HG03520 (cell line): ENCODE measurements around the gene MARK2.

Experiments
- ATAC-seq: cut with Tn5 transposase; IDR thresholded peaks from one replicate; pipeline ENCODE4 v1.9.1; 2021; ENCODE audit warnings: mild to moderate bottlenecking, moderate library complexity; ENCODE audit not compliant: unreplicated experiment

Gene MARK2

DNA sequence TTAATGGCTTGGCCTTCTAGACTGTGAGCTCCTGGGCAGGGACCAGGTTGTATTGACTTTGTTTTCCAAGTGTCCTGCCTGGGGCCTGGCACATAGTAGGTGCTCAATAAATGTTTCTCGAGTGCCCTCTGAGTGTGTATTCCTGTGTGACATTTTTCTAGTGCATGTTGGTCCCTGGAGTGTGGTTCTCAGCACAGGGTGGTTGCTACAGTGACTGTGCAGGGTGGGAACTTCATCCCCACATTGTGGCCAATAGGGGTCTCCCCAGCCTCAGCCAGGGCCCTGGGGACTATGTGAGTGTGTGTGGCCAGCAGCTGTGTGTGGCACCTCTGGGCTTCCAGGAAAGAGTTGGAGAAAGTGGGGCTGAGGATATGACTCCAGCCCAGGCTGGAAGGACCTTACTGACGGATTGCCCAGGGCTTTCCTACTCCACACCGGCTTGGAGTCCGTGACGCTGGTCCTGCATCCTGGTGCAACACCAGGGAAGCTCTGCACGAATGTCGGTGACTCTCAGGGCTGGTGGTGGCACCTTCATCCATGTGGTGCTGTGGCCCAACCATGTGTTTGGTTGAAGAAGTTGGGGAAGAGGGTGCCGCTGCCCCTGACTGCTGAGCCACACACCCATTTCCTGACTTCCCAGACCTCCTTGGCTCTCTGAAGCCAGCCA lies 9.0 kb upstream of the MARK2 start:
- no peak for ATAC-seq

DNA sequence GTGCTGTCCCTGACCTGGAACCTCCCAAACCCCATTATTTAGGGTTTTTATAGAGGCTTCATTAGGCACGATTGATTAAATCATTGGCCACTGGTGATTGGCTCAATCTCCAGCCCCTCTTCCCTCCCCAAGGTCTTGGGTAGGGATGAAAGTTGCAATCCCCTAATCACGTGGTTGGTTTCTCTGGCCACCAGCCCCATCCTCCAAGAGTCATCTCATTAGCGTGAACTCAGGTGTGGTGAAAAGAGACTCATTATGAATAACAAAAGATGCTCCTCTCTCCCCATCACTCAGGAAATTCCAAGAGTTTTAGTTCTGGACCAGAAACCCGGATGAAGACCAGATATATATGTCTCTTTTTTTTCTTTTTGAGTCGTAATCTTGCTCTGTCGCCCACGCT lies 7.6 kb upstream of the MARK2 start:
- ATAC-seq: no peak

DNA sequence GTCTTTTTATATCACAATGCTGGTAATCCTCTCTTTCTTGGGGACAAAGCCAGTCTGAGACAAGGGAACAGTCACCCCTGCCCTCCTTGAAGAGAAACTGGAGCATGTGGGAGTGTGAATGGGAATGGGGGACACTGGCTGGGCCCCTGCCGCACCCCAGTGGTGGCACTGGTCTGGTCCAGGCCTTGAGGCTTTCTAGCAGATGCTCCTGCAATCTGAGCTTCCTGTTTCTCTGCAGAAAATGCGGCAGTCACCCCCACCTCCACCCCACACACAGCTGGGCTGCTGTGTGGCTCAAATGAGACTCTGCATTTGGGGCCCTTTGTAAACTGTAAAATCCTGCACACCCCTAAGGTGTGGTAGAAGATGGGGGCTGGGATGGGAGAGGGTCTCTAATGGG lies 6.6 kb upstream of the MARK2 start:
- no peak for ATAC-seq

- no peak for ATAC-seq
Observed at GRCh38 chr11:63833048-63833447, 5.9 kb upstream of the MARK2 start.

GRCh38 chr11:63834535-63835157 lies 4.3 kb upstream of the MARK2 start:
- no peak for ATAC-seq

DNA sequence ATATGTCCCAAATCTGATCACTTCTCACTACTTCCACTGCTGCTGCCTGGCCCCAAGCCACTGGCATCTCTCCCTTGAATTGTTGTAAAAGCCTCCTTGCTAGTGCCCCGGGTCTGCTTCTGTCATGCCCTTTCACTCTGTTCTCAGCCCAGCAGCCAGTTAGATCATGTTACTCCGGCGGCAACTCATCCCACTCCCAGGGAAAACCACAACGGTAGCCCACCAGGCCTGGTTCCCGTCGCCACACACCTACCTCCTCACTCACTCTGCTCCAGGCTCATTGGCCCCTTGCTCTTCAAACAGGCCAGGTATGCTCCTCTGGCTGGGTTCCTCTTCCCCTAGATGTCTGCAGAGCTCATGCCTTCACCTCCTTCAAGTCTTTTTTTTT lies 3.8 kb upstream of the MARK2 start:
- ATAC-seq: no peak

GRCh38 chr11:63837027-63837688 lies 1.8 kb upstream of the MARK2 start:
- no peak for ATAC-seq

DNA sequence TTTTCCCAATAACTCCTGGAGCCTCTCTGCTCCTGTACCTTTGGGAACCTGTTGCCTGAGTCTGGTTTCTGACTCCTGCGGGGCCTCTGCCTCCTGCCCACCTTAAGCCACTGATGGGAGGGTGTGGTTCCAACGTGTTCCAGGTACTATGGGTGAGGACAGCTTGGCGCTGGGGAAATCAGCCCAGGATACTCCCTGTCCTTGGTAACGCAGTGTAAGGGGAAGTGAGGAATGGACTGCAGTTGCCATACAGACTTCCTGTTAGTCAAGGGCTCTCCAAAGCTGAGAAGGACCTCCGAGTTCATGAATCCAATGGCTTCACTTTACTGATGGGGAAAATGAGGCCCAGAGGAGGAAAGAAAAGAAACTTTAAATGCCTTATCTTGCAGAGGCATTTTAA lies 1.2 kb upstream of the MARK2 start:
- no peak for ATAC-seq

DNA sequence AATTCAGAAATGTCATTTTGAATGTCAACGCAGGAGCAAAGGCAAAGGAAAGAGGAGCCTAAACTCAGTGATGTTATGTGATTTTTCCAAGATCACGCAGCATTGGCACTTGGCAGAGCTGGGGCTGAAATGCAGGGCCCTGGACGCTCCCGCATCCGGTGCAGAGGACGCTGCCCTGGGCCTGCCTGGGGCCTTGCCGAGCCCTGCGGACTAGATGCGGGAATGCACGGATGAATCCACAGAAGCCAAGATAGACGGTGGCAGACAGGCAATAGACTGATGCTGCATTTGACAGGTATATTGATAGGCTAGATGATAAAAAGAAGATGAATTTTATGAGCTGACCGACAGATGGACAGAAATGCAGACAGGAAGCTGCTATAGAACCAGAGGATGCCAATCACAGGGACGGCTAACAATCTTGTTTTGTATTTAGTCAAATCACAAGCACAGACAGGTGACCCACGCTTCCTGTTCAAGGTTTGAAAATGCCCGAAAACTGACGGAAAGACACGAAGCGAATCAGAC lies 696 bp upstream of the MARK2 start:
- no peak for ATAC-seq

DNA sequence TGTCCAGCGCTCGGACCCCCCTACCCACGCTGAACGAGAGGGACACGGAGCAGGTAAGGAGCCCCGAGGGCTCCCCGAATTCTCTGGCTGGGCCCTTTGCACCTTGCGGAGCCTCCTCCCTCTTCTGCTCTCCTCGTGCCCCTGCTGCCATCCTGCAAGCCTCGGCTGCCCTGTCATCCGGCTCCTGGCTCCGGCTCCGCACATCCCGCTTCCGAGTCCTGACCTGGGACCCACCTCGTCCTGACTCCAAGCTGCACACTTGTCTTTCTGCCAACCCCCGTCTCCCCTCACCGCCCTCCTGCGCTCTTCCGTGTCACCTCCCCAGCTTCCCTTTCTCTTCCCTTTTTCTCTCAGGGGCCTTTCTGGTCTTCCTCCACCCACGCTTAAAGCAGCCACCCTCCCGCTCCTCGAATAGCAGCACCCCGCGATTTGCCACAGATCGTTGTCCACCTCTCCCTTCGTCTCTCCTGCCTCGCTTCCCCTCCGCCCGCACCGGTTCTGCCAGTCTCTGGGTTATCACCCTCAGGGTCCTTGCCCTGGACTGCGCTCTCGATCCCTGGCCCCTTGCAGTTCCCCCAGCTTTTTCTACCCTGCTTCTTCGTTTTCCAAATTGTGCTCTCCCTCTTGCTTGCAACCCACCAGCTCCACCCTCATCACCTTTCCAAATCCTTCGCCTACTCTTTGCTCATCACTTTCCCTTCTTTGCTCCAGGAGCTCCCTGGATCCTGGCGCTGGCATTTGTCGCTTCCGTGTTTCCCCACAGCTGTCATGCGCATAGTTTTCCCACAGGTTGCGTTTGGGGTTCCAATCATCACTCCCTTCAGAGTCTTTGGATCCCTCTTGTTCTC lies 822 bp downstream of the MARK2 start:
- ATAC-seq: no peak

- ATAC-seq: no peak
Observed at GRCh38 chr11:63840356-63841060, 1.6 kb downstream of the MARK2 start.

DNA sequence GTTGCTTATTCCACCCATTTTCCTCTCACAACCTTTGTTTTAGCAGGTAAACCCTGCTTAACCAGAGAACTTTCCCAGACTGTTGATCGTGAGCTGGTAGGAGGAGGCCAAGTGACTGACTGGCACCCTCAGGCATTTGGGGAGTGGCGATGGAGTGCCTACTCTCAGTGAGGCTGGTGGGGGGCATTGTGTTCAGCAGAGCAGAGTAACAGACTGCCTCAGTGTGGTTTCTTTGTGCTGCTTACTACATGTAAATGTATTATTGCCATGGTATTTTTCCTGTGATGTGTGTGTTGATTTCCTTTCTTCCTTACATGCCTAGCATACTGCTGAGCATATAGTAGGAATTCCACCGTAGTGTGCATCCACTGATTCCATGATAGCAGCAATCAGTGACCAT lies 2.6 kb downstream of the MARK2 start:
- ATAC-seq: no peak

DNA sequence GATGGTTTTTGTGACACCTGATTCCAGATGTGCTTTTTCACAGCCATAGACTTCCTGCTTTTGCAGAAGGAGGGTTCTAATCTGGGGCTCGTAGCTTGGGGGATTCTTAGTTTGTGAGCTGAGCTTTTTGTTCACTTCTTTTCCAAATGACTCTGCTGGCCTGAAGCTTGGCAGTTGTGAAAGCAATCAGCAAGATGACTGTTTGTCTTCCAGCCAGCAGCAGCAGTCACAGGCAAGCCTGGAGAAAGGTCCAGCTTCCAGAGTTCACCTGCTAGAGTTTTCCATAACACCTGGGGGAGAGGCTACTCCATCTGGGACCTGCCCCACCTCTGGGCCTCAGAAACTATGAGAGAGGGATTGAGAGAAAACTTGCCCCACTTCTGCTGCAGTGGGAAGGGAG lies 4.1 kb downstream of the MARK2 start:
- ATAC-seq: no peak

DNA sequence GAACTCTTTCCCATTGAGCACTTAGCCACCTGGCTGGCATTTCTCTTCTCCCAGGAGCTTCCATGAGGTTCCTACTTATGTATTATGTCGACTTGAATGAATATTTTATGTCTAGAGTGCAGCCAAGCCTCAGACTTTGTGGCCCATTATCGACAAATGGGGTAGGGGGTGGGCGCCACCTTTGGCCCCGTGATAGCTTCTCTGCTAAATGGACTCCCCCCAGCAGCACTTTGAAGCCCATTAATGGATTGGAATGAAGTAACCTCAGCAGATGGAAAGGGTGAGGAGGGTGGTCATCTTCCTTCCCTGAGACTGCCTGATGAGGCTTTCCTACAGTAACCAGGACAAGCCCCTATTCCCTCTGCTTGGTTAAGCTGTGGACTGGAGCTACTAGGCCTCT lies 5.9 kb downstream of the MARK2 start:
- no peak for ATAC-seq

GRCh38 chr11:63845303-63845702 lies 6.4 kb downstream of the MARK2 start:
- no peak for ATAC-seq

DNA sequence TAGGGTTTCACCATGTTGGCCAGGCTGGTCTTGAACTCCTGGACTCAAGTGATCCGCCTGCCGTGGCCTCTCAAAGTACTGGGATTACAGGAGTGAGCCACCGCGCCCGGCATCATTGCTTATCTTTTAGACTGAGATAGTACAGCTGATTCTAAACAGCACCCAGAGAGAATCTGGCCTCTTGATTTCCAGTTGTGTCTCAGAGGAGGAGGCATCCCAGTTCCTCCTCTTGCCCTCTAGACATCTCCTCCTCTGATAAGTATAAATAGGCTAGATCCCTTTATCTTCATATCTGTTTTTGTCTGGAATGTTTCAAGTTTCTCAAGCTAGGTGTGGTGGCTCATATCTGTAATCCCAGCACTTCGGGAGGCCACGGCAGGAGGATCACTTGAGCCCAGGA lies 7.0 kb downstream of the MARK2 start:
- ATAC-seq: no peak

- no peak for ATAC-seq
Observed at GRCh38 chr11:63846897-63847296, 8.0 kb downstream of the MARK2 start.

GRCh38 chr11:63847363-63847762 lies 8.5 kb downstream of the MARK2 start:
- no peak for ATAC-seq

DNA sequence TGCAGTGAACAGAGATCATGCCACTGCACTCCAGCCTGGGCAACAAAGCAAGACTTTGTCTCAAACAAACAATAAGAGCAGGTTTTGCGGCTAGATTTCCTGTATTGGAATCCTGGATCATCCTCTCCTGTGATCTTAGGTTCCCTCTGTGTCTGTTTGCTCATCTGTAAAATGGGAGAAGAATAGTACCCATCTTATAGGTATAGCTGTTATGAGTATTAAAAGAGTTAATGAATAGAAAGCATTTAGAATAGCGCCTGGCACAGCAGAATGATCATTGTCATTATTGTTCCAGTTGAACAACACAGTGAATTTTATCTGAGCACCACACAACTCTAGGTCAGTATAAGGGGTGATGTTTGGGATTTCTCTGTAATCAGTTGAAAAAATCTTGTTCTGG lies 10.8 kb downstream of the MARK2 start:
- ATAC-seq: no peak

- no peak for ATAC-seq
Observed at GRCh38 chr11:63850920-63851319, 12.0 kb downstream of the MARK2 start.

GRCh38 chr11:63851364-63851763 lies 12.5 kb downstream of the MARK2 start:
- no peak for ATAC-seq
